Epithelial cell of proximal tubule (primary cell): Measurements from ENCODE around the gene MICU2. TPM values are rescaled to one million over a fixed set of nuclear protein-coding genes. Genes with fewer than 3 reads are reported as not detected.

Source experiments
- DNase-seq: peaks from one replicate; pipeline ENCODE4 v3.0.0-alpha.2; 2011; ENCODE audit warnings: low read depth
- H3K4me3 ChIP-seq: 2 replicates; pipeline ENCODE4 v1.5.1; 2011; ENCODE audit warnings: low read depth, mild to moderate bottlenecking, low read length
- total RNA-seq: library from RNA; depleted of rRNA; stranded (reverse); fragments of >200 nt; gene quantifications from 2 replicates; pipeline ENCODE4 v1.2.3, GENCODE V29; 2015
- TF ChIP-seq, protein P1 (sequence below): conservative IDR thresholded peaks from 2 replicates; pipeline ENCODE4 v1.5.1; 2012; ENCODE audit warnings: low read depth, mild to moderate bottlenecking, low read length

MICU2 gene
- total RNA-seq, 1 donor from 2014 or later = 141 TPM

DNA sequence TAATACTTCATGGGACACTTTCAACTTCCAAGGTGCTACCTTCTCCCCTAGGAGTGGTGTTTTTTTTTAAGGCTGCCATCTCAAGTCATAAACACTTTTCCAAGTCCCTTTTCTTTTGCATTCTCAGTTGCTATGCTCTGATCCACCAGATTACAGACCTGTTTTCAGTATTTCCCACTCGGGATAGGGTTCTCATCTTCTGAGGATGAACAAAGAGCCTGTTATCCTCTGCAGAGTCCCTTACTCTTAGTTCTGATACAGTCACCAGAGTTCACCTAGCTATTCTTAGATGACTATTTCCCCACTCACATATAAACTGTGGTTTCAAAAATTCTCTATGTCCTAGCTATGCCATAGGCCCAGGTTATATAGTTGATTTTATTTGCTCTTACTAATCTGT, 160.8 kb downstream of the MICU2 start:
- no peak for DNase-seq
- TF ChIP-seq, protein P1, sequence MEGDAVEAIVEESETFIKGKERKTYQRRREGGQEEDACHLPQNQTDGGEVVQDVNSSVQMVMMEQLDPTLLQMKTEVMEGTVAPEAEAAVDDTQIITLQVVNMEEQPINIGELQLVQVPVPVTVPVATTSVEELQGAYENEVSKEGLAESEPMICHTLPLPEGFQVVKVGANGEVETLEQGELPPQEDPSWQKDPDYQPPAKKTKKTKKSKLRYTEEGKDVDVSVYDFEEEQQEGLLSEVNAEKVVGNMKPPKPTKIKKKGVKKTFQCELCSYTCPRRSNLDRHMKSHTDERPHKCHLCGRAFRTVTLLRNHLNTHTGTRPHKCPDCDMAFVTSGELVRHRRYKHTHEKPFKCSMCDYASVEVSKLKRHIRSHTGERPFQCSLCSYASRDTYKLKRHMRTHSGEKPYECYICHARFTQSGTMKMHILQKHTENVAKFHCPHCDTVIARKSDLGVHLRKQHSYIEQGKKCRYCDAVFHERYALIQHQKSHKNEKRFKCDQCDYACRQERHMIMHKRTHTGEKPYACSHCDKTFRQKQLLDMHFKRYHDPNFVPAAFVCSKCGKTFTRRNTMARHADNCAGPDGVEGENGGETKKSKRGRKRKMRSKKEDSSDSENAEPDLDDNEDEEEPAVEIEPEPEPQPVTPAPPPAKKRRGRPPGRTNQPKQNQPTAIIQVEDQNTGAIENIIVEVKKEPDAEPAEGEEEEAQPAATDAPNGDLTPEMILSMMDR = no peak
- H3K4me3 ChIP-seq = no peak overlapping the region

Other genes with a start within 250 kb of the MICU2 start
- 49.2 and 58.4 TPM in 2 replicates for gene ZDHHC20, start 144.9 kb downstream of the MICU2 start, total RNA-seq
- gene FGF9, start 66.9 kb upstream of the MICU2 start, total RNA-seq = 0.22 and 0.75 TPM in 2 replicates